Hematopoietic multipotent progenitor cell (in vitro differentiated cells): ENCODE data around the gene ROPN1L. TPM values are rescaled to one million over a fixed set of nuclear protein-coding genes. Genes with fewer than 3 reads are reported as not detected.

Source experiments
- DNase-seq, 3 donors: peaks; one replicate each; pipeline ENCODE4 v3.0.0-alpha.2; 2011 to 2015; ENCODE audit warnings: low read depth in 2 of 3, low spot score in 2 of 3
- total RNA-seq: library from RNA; depleted of rRNA; stranded (reverse); fragments of >200 nt; gene quantifications from one replicate; pipeline ENCODE4 v1.2.3, GENCODE V29; 2012

ROPN1L gene
- total RNA-seq, 1 donor: 1.9 TPM

GRCh38 chr5:10456583-10457420, 15.1 kb downstream of the ROPN1L start:
- no peak for DNase-seq

DNA sequence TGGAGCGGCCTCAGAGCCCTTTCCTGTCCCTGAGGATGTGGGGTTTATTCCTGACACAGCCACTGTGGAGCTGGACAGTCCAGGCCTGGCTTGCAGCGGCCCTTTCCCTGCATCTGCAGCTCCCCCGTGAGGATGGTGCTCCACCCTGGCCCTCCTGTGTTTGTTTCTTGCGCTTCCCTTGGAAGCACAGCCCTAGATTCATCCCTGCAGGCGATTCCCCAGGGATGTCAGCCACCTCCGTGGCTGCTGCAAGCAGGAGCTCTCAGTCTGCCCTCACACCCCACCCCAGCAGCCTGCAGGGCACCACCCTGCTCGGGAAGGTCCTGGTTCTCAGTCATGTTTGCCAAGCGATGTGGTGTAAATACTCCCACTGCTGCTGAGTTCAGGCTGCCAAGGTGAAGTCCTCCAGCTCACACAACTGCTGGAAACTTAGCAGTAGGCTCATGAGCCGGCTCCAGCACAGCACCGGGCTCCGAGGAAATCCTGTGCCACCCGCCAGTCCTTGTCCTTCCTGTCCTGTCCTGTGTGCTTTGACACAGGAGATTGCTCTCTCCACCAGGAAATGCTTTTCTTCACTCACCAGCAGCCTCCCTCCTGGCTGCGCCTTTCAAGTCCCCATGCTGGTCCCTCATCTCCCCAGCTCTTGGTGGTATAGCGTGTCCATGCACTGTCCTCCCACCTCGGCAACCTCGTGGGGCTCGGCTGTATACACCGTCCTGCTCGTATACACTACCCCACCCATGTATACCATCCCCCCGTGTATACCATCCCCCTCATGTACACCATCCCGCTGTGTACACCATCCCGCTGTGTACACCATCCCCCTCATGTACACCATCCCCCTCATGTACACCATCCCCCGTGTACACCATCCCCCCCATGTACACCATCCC, 16.2 kb downstream of the ROPN1L start:
- DNase-seq: no peak

DNA sequence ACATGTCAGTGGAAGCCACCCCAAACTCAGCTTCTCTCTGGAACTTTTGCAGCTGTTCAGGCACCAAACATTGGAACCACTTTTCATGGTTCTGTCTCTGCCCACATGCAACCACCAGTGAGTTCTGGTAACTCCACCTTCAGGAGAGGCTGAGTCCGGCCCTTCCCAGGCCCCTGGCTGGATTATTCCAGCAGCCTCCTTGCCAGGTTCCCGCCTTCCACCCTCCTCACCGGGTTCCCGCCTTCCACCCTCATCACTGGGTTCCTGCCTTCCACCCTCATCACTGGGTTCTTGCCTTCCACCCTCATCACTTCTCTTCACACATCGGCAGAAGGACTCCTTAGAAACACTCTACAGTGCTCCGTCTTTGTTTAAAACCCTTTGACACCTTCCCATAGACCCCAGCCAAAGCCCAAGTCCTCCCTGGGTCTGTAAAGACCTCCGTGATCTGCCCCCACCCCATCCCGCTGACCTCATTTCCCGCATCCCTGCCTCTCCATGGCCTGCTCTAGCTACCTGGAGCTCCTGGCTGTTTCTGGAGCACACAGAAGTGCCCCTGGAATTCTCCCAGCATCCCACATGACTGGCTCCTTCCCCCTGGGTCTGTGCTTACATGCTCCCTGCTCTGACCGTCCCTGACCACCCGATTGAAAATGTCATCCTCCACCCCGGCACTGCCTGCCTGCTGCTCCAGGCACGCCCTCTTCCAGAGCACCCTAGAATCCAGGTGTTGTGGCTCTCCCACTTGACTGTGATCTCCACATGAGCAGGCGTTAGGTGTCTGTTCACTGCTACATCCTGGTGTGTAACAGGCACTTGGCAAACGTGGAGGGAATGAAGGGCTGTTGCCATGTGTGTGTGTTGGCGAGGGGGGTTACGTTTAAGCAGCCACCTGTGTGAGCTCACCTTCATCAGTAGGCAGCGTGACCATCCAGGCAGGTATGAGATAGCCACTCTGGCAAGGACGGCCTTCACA, 17.7 kb downstream of the ROPN1L start:
- DNase-seq: no peak

DNA sequence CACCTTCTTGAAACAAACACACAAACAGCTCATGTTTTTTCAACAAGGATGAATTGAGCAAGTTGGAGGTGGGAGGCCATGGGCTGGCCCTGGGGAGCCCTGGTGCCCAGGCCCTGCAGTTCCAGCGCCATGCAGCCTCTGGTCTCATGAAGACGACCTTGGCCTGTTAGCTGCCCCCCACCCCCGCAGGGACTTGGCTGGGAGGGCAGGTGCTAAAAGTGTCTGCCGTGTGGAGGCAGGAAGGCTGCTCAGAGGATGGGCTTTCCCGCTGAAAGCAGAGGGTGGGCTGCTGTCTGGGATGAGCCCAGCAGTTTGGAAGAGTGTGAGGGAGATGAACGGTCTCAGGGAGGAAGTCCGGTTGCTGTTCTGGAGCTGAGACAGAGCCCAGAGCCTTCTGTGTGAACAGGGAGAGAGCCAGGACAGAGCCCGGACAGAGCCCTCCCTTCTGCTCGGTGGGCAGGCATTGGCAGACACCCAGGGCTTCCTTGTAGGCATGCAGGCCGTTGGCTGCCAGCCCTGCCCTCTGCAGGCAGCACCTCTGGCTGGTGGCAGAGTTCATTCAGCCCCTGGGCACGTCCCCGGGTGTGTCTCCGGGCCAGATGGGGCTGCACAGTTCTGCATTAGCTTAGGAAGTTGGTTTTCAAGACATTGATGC, 18.7 kb downstream of the ROPN1L start:
- no peak for DNase-seq

GRCh38 chr5:10461041-10461440, 19.4 kb downstream of the ROPN1L start:
- DNase-seq: no peak

GRCh38 chr5:10461904-10462555, 20.4 kb downstream of the ROPN1L start:
- DNase-seq: no peak

- DNase-seq: no peak
These were observed 21.9 kb downstream of the ROPN1L start for GRCh38 chr5:10463566-10463965.

GRCh38 chr5:10464173-10464572, 22.5 kb downstream of the ROPN1L start:
- DNase-seq: no peak

DNA sequence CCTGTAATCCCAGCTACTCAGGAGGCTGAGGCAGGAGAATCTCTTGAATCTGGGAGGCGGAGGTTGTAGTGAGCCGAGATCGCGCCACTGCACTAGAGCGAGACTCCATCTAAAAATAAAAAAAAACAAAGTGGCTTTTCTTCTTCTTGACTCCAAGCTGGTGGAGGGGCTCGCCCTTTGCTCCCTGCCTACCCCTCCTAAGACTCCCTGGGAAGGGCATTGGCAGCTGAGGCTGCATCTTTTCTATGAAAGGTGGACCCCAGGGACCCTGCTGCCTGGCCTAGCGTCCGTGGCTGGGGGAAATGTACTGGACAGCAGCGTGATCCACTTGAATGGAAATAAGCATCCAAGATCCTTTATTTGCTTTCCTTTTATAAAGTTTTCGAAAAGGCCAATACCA, 24.0 kb downstream of the ROPN1L start:
- no peak for DNase-seq

DNA sequence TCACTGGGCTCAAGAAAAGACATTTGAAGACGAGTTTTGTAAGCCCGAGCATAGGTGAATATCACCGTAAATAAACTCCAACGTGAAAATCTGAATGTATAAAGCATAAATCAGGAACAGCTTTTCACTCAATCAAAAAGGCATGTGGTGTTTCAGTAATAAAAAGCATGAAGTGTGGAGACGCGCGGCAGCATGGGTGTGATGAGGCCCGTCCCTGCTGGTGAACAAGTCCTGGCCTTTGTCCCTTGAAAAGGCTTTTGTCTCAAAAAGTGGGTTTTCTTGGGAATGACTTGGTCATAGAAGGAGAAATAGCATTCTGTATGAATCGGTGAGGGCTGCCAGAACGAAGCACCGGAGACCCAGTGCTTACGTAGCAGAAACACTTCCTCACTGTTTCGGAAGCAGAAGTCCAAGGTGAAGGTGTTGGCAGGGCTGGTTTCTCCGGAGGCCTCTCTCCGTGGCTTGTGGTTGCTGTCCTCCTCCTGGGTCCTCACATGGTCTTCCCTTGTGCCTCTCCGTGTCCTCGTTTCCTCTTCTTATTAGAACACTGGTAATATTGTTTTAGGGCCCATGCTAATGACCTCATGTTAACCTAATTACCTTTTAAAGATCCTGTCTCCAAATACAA, 24.9 kb downstream of the ROPN1L start:
- peak in 1 of 3 donors; percentile 37 for DNase-seq

- peak in 1 of 3 donors; percentile 15 for DNase-seq
These were observed 25.9 kb downstream of the ROPN1L start for GRCh38 chr5:10467281-10468198.

DNA sequence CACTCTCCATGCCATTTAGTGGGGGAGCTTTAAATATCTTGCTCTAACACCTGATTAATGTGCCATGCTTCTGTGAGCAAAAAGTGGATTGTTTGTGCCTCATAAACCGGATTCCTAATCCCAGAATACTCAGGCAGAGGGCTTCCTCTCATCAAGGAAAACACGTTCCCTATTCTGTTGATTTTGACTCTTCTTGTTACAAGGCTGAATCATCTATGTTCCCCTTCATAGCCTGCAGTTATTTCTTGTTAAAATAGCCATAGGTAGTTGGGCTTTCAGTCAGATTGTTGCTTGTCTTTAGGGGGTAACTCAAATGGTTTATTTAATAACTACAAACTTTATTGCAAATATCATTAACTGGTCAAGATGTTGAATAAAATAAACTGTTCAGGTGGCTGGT, 26.6 kb downstream of the ROPN1L start:
- no peak for DNase-seq

GRCh38 chr5:10469253-10470050, 27.8 kb downstream of the ROPN1L start:
- no peak for DNase-seq

- no peak for DNase-seq
These were observed 29.0 kb downstream of the ROPN1L start for GRCh38 chr5:10470669-10471068.

GRCh38 chr5:10471677-10472076, 30.0 kb downstream of the ROPN1L start:
- DNase-seq: no peak

- no peak for DNase-seq
These were observed 32.9 kb downstream of the ROPN1L start for GRCh38 chr5:10474521-10475075.
